BE2C (cell line): ENCODE measurements around the gene JAKMIP3.

Experiments
- DNase-seq: peaks from one replicate; pipeline ENCODE4 v3.0.0-alpha.2; 2020
- H3K27me3 ChIP-seq: fragments of 250-450 bp; sonication (Bioruptor Pico); 2 replicates; pipeline ENCODE4 v1.5.1; 2020; ENCODE audit warnings: mild to moderate bottlenecking
- H3K36me3 ChIP-seq: fragments of 250-450 bp; sonication (Bioruptor Pico); 2 replicates; pipeline ENCODE4 v1.5.1; 2020; ENCODE audit warnings: mild to moderate bottlenecking
- H3K4me1 ChIP-seq: fragments of 250-450 bp; sonication (Bioruptor Pico); 2 replicates; pipeline ENCODE4 v1.5.1; 2020
- H3K4me3 ChIP-seq: 2 replicates; pipeline ENCODE4 v1.5.1; 2011; ENCODE audit warnings: low read depth, low read length
- H3K9me3 ChIP-seq: fragments of 250-450 bp; sonication (Bioruptor Pico); 2 replicates; pipeline ENCODE4 v1.5.1; 2020
- CTCF ChIP-seq: IDR thresholded peaks from 2 replicates; pipeline ENCODE4 v1.5.1; 2012; ENCODE audit warnings: mild to moderate bottlenecking, low read depth, low read length

JAKMIP3 gene

GRCh38 chr10:132061030-132061429, 4.7 kb upstream of the JAKMIP3 start:
- no peaks in the 10 kb centered on the region for H3K36me3 ChIP-seq
- H3K4me3 ChIP-seq, result no peak overlapping the region
- no peaks in the 10 kb centered on the region for H3K4me1 ChIP-seq

GRCh38 chr10:132061465-132061864, 4.3 kb upstream of the JAKMIP3 start:
- no peak for DNase-seq
- no peaks in the 10 kb centered on the region for H3K4me1 ChIP-seq
- no peaks in the 10 kb centered on the region for H3K27me3 ChIP-seq
- TF ChIP-seq CTCF, result no peak
- H3K36me3 ChIP-seq, result no peaks in the 10 kb centered on the region
- no peaks in the 10 kb centered on the region for H3K9me3 ChIP-seq
- H3K4me3 ChIP-seq, result no peak overlapping the region

More at GRCh38 chr10:132061030-132061429, 4.7 kb upstream of the JAKMIP3 start:
- no peak for DNase-seq
- TF ChIP-seq CTCF, result no peak
- H3K9me3 ChIP-seq, result no peaks in the 10 kb centered on the region
- no peaks in the 10 kb centered on the region for H3K27me3 ChIP-seq

- Histone ChIP-seq H3K36me3 (no peaks in the 10 kb centered on the region), H3K4me3 (no peak overlapping the region), H3K27me3 (no peaks in the 10 kb centered on the region), H3K4me1 (no peaks in the 10 kb centered on the region), H3K9me3 (no peaks in the 10 kb centered on the region)
- TF ChIP-seq CTCF, result no peak
- DNase-seq, result no peak
Observed at GRCh38 chr10:132062116-132062515, 3.6 kb upstream of the JAKMIP3 start.

- TF ChIP-seq CTCF, result no peak
- H3K9me3 ChIP-seq, result no peaks in the 10 kb centered on the region
- H3K36me3 ChIP-seq, result no peaks in the 10 kb centered on the region
- DNase-seq, result peak; percentile 30
- no peak overlapping the region for H3K4me3 ChIP-seq
- H3K4me1 ChIP-seq, result no peaks in the 10 kb centered on the region
- no peaks in the 10 kb centered on the region for H3K27me3 ChIP-seq
Observed at GRCh38 chr10:132062641-132063390, 2.9 kb upstream of the JAKMIP3 start.

GRCh38 chr10:132063432-132063831, 2.3 kb upstream of the JAKMIP3 start:
- DNase-seq, result no peak
- Histone ChIP-seq H3K4me3 (no peak overlapping the region), H3K4me1 (no peaks in the 10 kb centered on the region), H3K27me3 (no peaks in the 10 kb centered on the region), H3K36me3 (no peaks in the 10 kb centered on the region), H3K9me3 (no peaks in the 10 kb centered on the region)
- TF ChIP-seq CTCF, result no peak

- no peak for DNase-seq
- Histone ChIP-seq H3K27me3 (no peaks in the 10 kb centered on the region), H3K4me1 (no peaks in the 10 kb centered on the region), H3K4me3 (no peak overlapping the region), H3K36me3 (no peaks in the 10 kb centered on the region), H3K9me3 (no peaks in the 10 kb centered on the region)
- no peak for TF ChIP-seq CTCF
Observed at GRCh38 chr10:132064082-132064755, 1.5 kb upstream of the JAKMIP3 start.
